Measurements from ENCODE around the gene SNX33.

SNX33 gene

GRCh38 chr15:75663931-75664421 lies 16.3 kb downstream of the SNX33 start:
- TF ChIP-seq MYC (IDR thresholded peaks at IDR 0.05; ENCODE audit: low read depth, low read length) = no peak
- no peak for TF ChIP-seq CTCF (IDR thresholded peaks at IDR 0.05; ENCODE audit: low read depth, low read length)
- H3K4me3 ChIP-seq (ENCODE audit: low read depth, low read length) = no peak overlapping the region
- no peak for DNase-seq (ENCODE audit: low read depth)

GRCh38 chr15:75666823-75667501 lies 19.2 kb downstream of the SNX33 start:
- peak; percentile 50 for DNase-seq (ENCODE audit: low read depth)
- TF ChIP-seq POLR2A (IDR thresholded peaks at IDR 0.05; ENCODE audit: extremely low read depth, insufficient read length) = no peak
- no peak for TF ChIP-seq CTCF (IDR thresholded peaks at IDR 0.05; ENCODE audit: low read depth, low read length)
- TF ChIP-seq MAX (IDR thresholded peaks at IDR 0.05; ENCODE audit: low read depth, low read length) = peak; percentile 29; the same call in 1 of the 2 replicates
- no peak for TF ChIP-seq MYC (IDR thresholded peaks at IDR 0.05; ENCODE audit: low read depth, low read length)
- H3K4me3 ChIP-seq (ENCODE audit: low read depth, low read length) = no peak overlapping the region

GRCh38 chr15:75669191-75669878 lies 21.6 kb downstream of the SNX33 start:
- TF ChIP-seq POLR2A (IDR thresholded peaks at IDR 0.05; ENCODE audit: extremely low read depth, insufficient read length) (no peak), MYC (IDR thresholded peaks at IDR 0.05; ENCODE audit: low read depth, low read length) (no peak), MAX (IDR thresholded peaks at IDR 0.05; ENCODE audit: low read depth, low read length) (no peak), CTCF (IDR thresholded peaks at IDR 0.05; ENCODE audit: low read depth, low read length) (no peak)
- DNase-seq (ENCODE audit: low read depth) = no peak
- no peak overlapping the region for H3K4me3 ChIP-seq (ENCODE audit: low read depth, low read length)

- DNase-seq (ENCODE audit: low read depth) = no peak
- no peak overlapping the region for H3K4me3 ChIP-seq (ENCODE audit: low read depth, low read length)
- TF ChIP-seq CTCF (IDR thresholded peaks at IDR 0.05; ENCODE audit: low read depth, low read length) (no peak), POLR2A (IDR thresholded peaks at IDR 0.05; ENCODE audit: extremely low read depth, insufficient read length) (no peak), MAX (IDR thresholded peaks at IDR 0.05; ENCODE audit: low read depth, low read length) (no peak), MYC (IDR thresholded peaks at IDR 0.05; ENCODE audit: low read depth, low read length) (no peak)
Measured at GRCh38 chr15:75669879-75670212, 22.1 kb downstream of the SNX33 start.

GRCh38 chr15:75671730-75672602 lies 24.3 kb downstream of the SNX33 start:
- DNase-seq (ENCODE audit: low read depth) = peak; percentile 43
- TF ChIP-seq MYC (IDR thresholded peaks at IDR 0.05; ENCODE audit: low read depth, low read length) = peak; percentile 45
- peak; percentile 41 for TF ChIP-seq MAX (IDR thresholded peaks at IDR 0.05; ENCODE audit: low read depth, low read length)
- no peak for TF ChIP-seq CTCF (IDR thresholded peaks at IDR 0.05; ENCODE audit: low read depth, low read length)
- no peak overlapping the region for H3K4me3 ChIP-seq (ENCODE audit: low read depth, low read length)

Data from NB4 (cell line).